IPS DF 4.7 (cell line): ENCODE measurements around the gene ADGRL4.
"Not testable (repeated sequence)": the region's sequence is repeated elsewhere in the genome, so short reads cannot be mapped to it uniquely, and the experiment has no call there.

Source experiments
- DNase-seq: peaks from one replicate; pipeline ENCODE4 v3.0.0-alpha.2; 2013; ENCODE audit warnings: low spot score; ENCODE audit errors: extremely low read depth

The ADGRL4 gene

GRCh38 chr1:78918157-78918556 lies 88.4 kb downstream of the ADGRL4 start:
- DNase-seq: no peak

- DNase-seq: no peak
Observed at GRCh38 chr1:78916986-78917385, 89.5 kb downstream of the ADGRL4 start.

- no peak for DNase-seq
Observed at GRCh38 chr1:78913950-78914349, 92.6 kb downstream of the ADGRL4 start.

- DNase-seq: no peak
Observed at GRCh38 chr1:78911956-78912880, 94.3 kb downstream of the ADGRL4 start.

- no peak for DNase-seq
Observed at GRCh38 chr1:78902641-78903040, 103.9 kb downstream of the ADGRL4 start.

GRCh38 chr1:78894811-78895210 lies 111.7 kb downstream of the ADGRL4 start:
- DNase-seq: no peak

GRCh38 chr1:78892260-78892840 lies 114.2 kb downstream of the ADGRL4 start:
- DNase-seq: no peak

GRCh38 chr1:78887458-78887857 lies 119.1 kb downstream of the ADGRL4 start:
- DNase-seq: no peak

- DNase-seq: no peak
Observed at GRCh38 chr1:78884685-78885452, 121.7 kb downstream of the ADGRL4 start.

- no peak for DNase-seq
Observed at GRCh38 chr1:78880223-78880622, 126.3 kb downstream of the ADGRL4 start.

GRCh38 chr1:78875986-78876385 lies 130.5 kb downstream of the ADGRL4 start:
- DNase-seq: not testable (repeated sequence)

- DNase-seq: not testable (repeated sequence)
Observed at GRCh38 chr1:78872801-78873200, 133.7 kb downstream of the ADGRL4 start.

GRCh38 chr1:78871249-78871648 lies 135.3 kb downstream of the ADGRL4 start:
- no peak for DNase-seq

GRCh38 chr1:78869136-78869535 lies 137.4 kb downstream of the ADGRL4 start:
- DNase-seq: no peak

- DNase-seq: no peak
Observed at GRCh38 chr1:78864175-78864574, 142.4 kb downstream of the ADGRL4 start.

GRCh38 chr1:78856096-78856495 lies 150.4 kb downstream of the ADGRL4 start:
- no peak for DNase-seq

GRCh38 chr1:78855258-78855657 lies 151.3 kb downstream of the ADGRL4 start:
- DNase-seq: no peak

GRCh38 chr1:78854556-78854955 lies 152.0 kb downstream of the ADGRL4 start:
- DNase-seq: no peak

GRCh38 chr1:78843546-78843945 lies 163.0 kb downstream of the ADGRL4 start:
- DNase-seq: no peak

- DNase-seq: no peak
Observed at GRCh38 chr1:78843111-78843510, 163.4 kb downstream of the ADGRL4 start.

GRCh38 chr1:78840453-78841271 lies 165.9 kb downstream of the ADGRL4 start:
- no peak for DNase-seq
